Measurements from ENCODE around the gene TET2. TPM values are rescaled to one million over a fixed set of nuclear protein-coding genes. Genes with fewer than 3 reads are reported as not detected.

TET2 gene
- total RNA-seq, 1 donor = 99.1 TPM

DNA sequence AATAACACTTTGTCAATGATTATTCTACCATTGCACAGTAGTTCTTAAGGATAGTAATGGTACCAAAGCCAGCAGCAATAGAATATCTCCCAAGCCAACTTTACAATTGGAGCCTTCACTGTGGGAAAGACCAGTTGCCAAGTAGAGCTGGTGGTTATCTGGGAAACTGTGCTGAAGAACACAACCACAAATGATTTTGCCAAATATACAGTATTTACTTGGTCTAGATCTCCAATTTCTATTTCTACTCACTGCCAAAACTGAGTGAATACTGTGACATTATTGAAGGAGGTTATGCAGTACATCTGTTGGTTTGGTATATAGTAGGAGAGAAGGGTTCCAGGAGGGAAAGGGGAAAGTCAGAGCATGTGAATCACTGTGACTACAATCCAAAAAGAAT is 3.8 kb downstream of the TET2 start:
- Histone ChIP-seq H3K4me1 (ENCODE audit: insufficient read depth, low read length) (peaks cover 42% of the 10 kb centered on the region), H3K4me3 (ENCODE audit: low read length) (no peak overlapping the region), H3K9me3 (ENCODE audit: low read depth, low read length) (no peaks in the 10 kb centered on the region), H3K27me3 (ENCODE audit: insufficient read depth, low read length) (no peaks in the 10 kb centered on the region)

- Histone ChIP-seq H3K4me1 (ENCODE audit: insufficient read depth, low read length) (peaks cover 43% of the 10 kb centered on the region), H3K9me3 (ENCODE audit: low read depth, low read length) (no peaks in the 10 kb centered on the region)
Observed at GRCh38 chr4:105153749-105154148, 7.1 kb downstream of the TET2 start.

GRCh38 chr4:105154576-105154975 is 7.9 kb downstream of the TET2 start:
- H3K4me1 ChIP-seq (ENCODE audit: insufficient read depth, low read length) = peaks cover 49% of the 10 kb centered on the region

More at GRCh38 chr4:105153749-105154148, 7.1 kb downstream of the TET2 start:
- Histone ChIP-seq H3K4me3 (ENCODE audit: low read length) (no peak overlapping the region), H3K27me3 (ENCODE audit: insufficient read depth, low read length) (no peaks in the 10 kb centered on the region)

GRCh38 chr4:105155426-105155825 is 8.8 kb downstream of the TET2 start:
- H3K4me1 ChIP-seq (ENCODE audit: insufficient read depth, low read length) = peaks cover 44% of the 10 kb centered on the region
- no peaks in the 10 kb centered on the region for H3K9me3 ChIP-seq (ENCODE audit: low read depth, low read length)
- H3K4me3 ChIP-seq (ENCODE audit: low read length) = no peak overlapping the region
- no peaks in the 10 kb centered on the region for H3K27me3 ChIP-seq (ENCODE audit: insufficient read depth, low read length)

More at GRCh38 chr4:105154576-105154975, 7.9 kb downstream of the TET2 start:
- Histone ChIP-seq H3K4me3 (ENCODE audit: low read length) (no peak overlapping the region), H3K27me3 (ENCODE audit: insufficient read depth, low read length) (no peaks in the 10 kb centered on the region), H3K9me3 (ENCODE audit: low read depth, low read length) (no peaks in the 10 kb centered on the region)

GRCh38 chr4:105158837-105159236 is 12.2 kb downstream of the TET2 start:
- Histone ChIP-seq H3K27me3 (ENCODE audit: insufficient read depth, low read length) (no peaks in the 10 kb centered on the region), H3K9me3 (ENCODE audit: low read depth, low read length) (no peaks in the 10 kb centered on the region), H3K4me3 (ENCODE audit: low read length) (no peak overlapping the region), H3K4me1 (ENCODE audit: insufficient read depth, low read length) (peaks cover 30% of the 10 kb centered on the region)

GRCh38 chr4:105162123-105162796 is 15.6 kb downstream of the TET2 start:
- Histone ChIP-seq H3K4me3 (ENCODE audit: low read length) (no peak overlapping the region), H3K27me3 (ENCODE audit: insufficient read depth, low read length) (no peaks in the 10 kb centered on the region), H3K4me1 (ENCODE audit: insufficient read depth, low read length) (peaks cover 18% of the 10 kb centered on the region), H3K9me3 (ENCODE audit: low read depth, low read length) (no peaks in the 10 kb centered on the region)

DNA sequence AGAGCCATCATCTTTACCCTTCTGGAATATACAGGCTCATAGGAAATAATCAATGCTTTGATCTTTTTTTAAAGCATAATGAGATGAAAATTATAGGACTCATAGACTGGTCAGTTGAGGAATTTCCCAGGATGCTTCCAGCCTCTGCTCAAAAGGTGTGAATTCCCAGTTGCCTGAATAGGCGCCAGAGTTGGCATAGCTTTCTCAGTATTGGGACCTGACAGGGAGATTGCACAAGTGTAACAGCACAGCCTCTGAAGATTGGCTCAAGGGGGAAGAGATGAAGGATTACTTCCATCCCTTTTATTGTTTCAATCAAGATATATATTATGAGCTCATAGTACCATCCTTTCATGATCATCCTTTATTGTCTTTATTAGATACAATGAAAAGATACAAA is 17.9 kb downstream of the TET2 start:
- H3K4me1 ChIP-seq (ENCODE audit: insufficient read depth, low read length) = peaks cover 5% of the 10 kb centered on the region
- H3K4me3 ChIP-seq (ENCODE audit: low read length) = no peak overlapping the region
- H3K9me3 ChIP-seq (ENCODE audit: low read depth, low read length) = no peaks in the 10 kb centered on the region
- no peaks in the 10 kb centered on the region for H3K27me3 ChIP-seq (ENCODE audit: insufficient read depth, low read length)

- no peak overlapping the region for H3K4me3 ChIP-seq (ENCODE audit: low read length)
- no peaks in the 10 kb centered on the region for H3K27me3 ChIP-seq (ENCODE audit: insufficient read depth, low read length)
- H3K4me1 ChIP-seq (ENCODE audit: insufficient read depth, low read length) = peaks cover 18% of the 10 kb centered on the region
- no peaks in the 10 kb centered on the region for H3K9me3 ChIP-seq (ENCODE audit: low read depth, low read length)
Observed at GRCh38 chr4:105166066-105166465, 19.4 kb downstream of the TET2 start.

GRCh38 chr4:105170711-105171110 is 24.0 kb downstream of the TET2 start:
- Histone ChIP-seq H3K27me3 (ENCODE audit: insufficient read depth, low read length) (no peaks in the 10 kb centered on the region), H3K4me1 (ENCODE audit: insufficient read depth, low read length) (peaks cover 13% of the 10 kb centered on the region), H3K4me3 (ENCODE audit: low read length) (no peak overlapping the region), H3K9me3 (ENCODE audit: low read depth, low read length) (no peaks in the 10 kb centered on the region)

- Histone ChIP-seq H3K27me3 (ENCODE audit: insufficient read depth, low read length) (no peaks in the 10 kb centered on the region), H3K9me3 (ENCODE audit: low read depth, low read length) (no peaks in the 10 kb centered on the region), H3K4me1 (ENCODE audit: insufficient read depth, low read length) (peaks cover 13% of the 10 kb centered on the region), H3K4me3 (ENCODE audit: low read length) (no peak overlapping the region)
Observed at GRCh38 chr4:105171912-105172311, 25.2 kb downstream of the TET2 start.

DNA sequence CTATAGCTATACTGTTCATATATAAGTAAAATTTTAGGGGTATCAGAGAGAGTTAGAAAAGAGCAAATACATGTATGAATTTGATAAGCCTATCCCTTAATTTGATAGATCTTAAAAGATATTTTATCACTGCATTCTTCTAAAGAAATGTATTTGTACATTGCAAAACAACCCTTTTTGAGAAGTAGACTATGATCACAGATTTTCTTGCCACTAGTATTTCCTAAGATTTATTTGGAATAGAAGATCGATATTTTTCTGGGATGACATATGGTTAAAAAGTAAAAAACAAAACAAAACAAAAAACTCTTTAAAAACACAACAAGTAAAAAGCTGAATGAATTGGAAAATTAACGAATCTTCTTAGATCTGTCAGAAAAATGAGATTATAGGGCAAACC is 27.4 kb downstream of the TET2 start:
- no peaks in the 10 kb centered on the region for H3K27me3 ChIP-seq (ENCODE audit: insufficient read depth, low read length)
- H3K4me3 ChIP-seq (ENCODE audit: low read length) = no peak overlapping the region
- H3K4me1 ChIP-seq (ENCODE audit: insufficient read depth, low read length) = peaks cover 13% of the 10 kb centered on the region
- H3K9me3 ChIP-seq (ENCODE audit: low read depth, low read length) = no peaks in the 10 kb centered on the region

DNA sequence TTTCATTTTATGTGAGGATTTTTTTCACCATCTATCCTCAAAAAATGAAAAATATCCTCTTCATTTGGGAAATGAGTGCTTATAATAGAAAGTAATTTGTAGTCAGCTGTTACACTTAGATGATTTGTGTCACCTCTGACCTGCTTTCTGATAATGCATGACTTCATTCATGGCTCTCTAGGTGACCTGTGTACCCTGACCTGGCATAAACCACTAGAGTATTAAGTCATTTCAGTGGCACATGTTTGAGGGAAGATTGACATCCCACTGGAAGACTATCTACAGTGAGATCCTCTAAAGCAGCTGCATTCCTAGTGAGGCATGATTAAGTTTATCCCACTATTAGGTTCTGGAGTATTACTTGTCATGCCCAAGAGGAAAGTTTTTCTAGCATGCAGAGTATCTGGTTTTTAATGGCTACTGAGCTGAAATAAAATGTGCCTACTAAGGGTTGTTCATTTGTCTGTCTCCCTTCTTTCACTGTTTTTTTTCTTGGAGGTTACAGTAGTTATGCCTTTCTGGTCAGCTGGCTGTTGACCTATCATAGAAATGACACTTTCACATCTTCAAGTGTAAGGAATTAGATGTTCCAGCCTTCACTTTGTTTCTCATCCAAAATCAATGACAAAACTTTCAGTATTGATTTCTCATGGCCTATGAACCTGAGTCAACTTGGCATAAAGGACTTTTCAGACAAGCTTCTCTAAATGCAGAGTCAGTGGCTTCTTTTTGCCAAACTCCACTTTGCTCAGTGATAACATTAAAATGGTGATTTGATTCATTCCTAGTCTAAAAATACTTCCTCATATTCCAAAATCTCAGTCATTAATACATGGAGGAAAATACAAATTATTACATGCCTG is 33.1 kb downstream of the TET2 start:
- H3K4me1 ChIP-seq (ENCODE audit: insufficient read depth, low read length) = peaks cover 4% of the 10 kb centered on the region
- no peaks in the 10 kb centered on the region for H3K9me3 ChIP-seq (ENCODE audit: low read depth, low read length)
- no peaks in the 10 kb centered on the region for H3K27me3 ChIP-seq (ENCODE audit: insufficient read depth, low read length)
- H3K4me3 ChIP-seq (ENCODE audit: low read length) = no peak overlapping the region

GRCh38 chr4:105181259-105181658 is 34.6 kb downstream of the TET2 start:
- Histone ChIP-seq H3K4me3 (ENCODE audit: low read length) (no peak overlapping the region), H3K27me3 (ENCODE audit: insufficient read depth, low read length) (no peaks in the 10 kb centered on the region), H3K4me1 (ENCODE audit: insufficient read depth, low read length) (peaks cover 4% of the 10 kb centered on the region), H3K9me3 (ENCODE audit: low read depth, low read length) (no peaks in the 10 kb centered on the region)

- Histone ChIP-seq H3K4me3 (ENCODE audit: low read length) (no peak overlapping the region), H3K4me1 (ENCODE audit: insufficient read depth, low read length) (peaks cover 4% of the 10 kb centered on the region), H3K27me3 (ENCODE audit: insufficient read depth, low read length) (no peaks in the 10 kb centered on the region), H3K9me3 (ENCODE audit: low read depth, low read length) (no peaks in the 10 kb centered on the region)
Observed at GRCh38 chr4:105182211-105182610, 35.5 kb downstream of the TET2 start.

- peaks cover 4% of the 10 kb centered on the region for H3K4me1 ChIP-seq (ENCODE audit: insufficient read depth, low read length)
- H3K27me3 ChIP-seq (ENCODE audit: insufficient read depth, low read length) = no peaks in the 10 kb centered on the region
- no peak overlapping the region for H3K4me3 ChIP-seq (ENCODE audit: low read length)
- no peaks in the 10 kb centered on the region for H3K9me3 ChIP-seq (ENCODE audit: low read depth, low read length)
Observed at GRCh38 chr4:105184316-105184980, 37.8 kb downstream of the TET2 start.
